ENCODE results near the gene STOX2.

Gene STOX2

GRCh38 chr4:183905081-183905592, at the start of gene STOX2:
Gene STOX2, plus strand, starts transcription at chr4:183905307. Its CDS starts 1,484 bp downstream, at chr4:183906791.
- DNase-seq = peak; percentile 51

- no peak for DNase-seq
Observed at GRCh38 chr4:183855323-183856190, 49.5 kb upstream of the STOX2 start.

- no peak for DNase-seq
Observed at GRCh38 chr4:183857040-183857439, 48.1 kb upstream of the STOX2 start.

GRCh38 chr4:183858011-183858615, 47.0 kb upstream of the STOX2 start:
- DNase-seq = no peak

GRCh38 chr4:183860119-183860518, 45.0 kb upstream of the STOX2 start:
- DNase-seq = no peak

GRCh38 chr4:183860731-183861130, 44.4 kb upstream of the STOX2 start:
- no peak for DNase-seq

GRCh38 chr4:183861426-183861825, 43.7 kb upstream of the STOX2 start:
- no peak for DNase-seq

GRCh38 chr4:183863155-183863825, 41.8 kb upstream of the STOX2 start:
- DNase-seq = no peak

GRCh38 chr4:183867247-183867646, 37.9 kb upstream of the STOX2 start:
- DNase-seq = no peak

GRCh38 chr4:183870997-183871396, 34.1 kb upstream of the STOX2 start:
- no peak for DNase-seq

- no peak for DNase-seq
Observed at GRCh38 chr4:183871581-183871980, 33.5 kb upstream of the STOX2 start.

GRCh38 chr4:183872531-183872930, 32.6 kb upstream of the STOX2 start:
- DNase-seq = no peak

GRCh38 chr4:183873409-183874185, 31.5 kb upstream of the STOX2 start:
- no peak for DNase-seq

- no peak for DNase-seq
Observed at GRCh38 chr4:183875251-183875825, 29.8 kb upstream of the STOX2 start.

GRCh38 chr4:183876268-183876934, 28.7 kb upstream of the STOX2 start:
- DNase-seq = no peak

GRCh38 chr4:183878251-183878970, 26.7 kb upstream of the STOX2 start:
- no peak for DNase-seq

- no peak for DNase-seq
Observed at GRCh38 chr4:183885205-183885720, 19.8 kb upstream of the STOX2 start.

GRCh38 chr4:183887351-183887750, 17.8 kb upstream of the STOX2 start:
- DNase-seq = no peak

- no peak for DNase-seq
Observed at GRCh38 chr4:183888564-183888963, 16.5 kb upstream of the STOX2 start.

GRCh38 chr4:183889190-183889589, 15.9 kb upstream of the STOX2 start:
- no peak for DNase-seq

GRCh38 chr4:183897193-183897592, 7.9 kb upstream of the STOX2 start:
- no peak for DNase-seq
